ENCODE measurements around the gene IQCN. TPM values are rescaled to one million over a fixed set of nuclear protein-coding genes. Genes with fewer than 3 reads are reported as not detected.

The IQCN gene
- total RNA-seq (63.6 and 67.7 TPM in 2 replicates), polyA plus RNA-seq (52.0 and 106 TPM in 2 replicates), polyA minus RNA-seq (57.3 and 144 TPM in 2 replicates)
- total RNA-seq (2013): 5.5 TPM

- Mint-ChIP-seq H3K9me3 (ENCODE audit: insufficient read depth) (no peaks in the 10 kb centered on the region), H3K27ac (no peak within 1 kb of the TSS), H3K4me3 (no peak within 1 kb of the TSS), H3K4me1 (peaks cover 34% of the 10 kb centered on the region), H3K27me3 (no peaks in the 10 kb centered on the region)
- Histone ChIP-seq H3K4me1 (ENCODE audit: control insufficient read depth in 2 of 2, insufficient read depth in 2 of 2, low read length in 2 of 2) (peaks cover 10 to 31% of the 10 kb centered on the region in 2 donors), H3K4me3 (ENCODE audit: control extremely low read depth in 1 of 5, extremely low read depth in 1 of 5, insufficient read depth in 1 of 5, low read depth in 2 of 5, low read length in 4 of 5) (no peak within 1 kb of the TSS), H2AFZ (ENCODE audit: insufficient read depth, low read depth, low read length, poor library complexity, severe bottlenecking) (no peak within 1 kb of the TSS), H3K4me2 (replicated peaks; ENCODE audit: low read depth, low read length, poor library complexity, severe bottlenecking) (peak within 1 kb of the TSS; percentile 3), H3K9ac (ENCODE audit: low read length) (no peak within 1 kb of the TSS), H4K20me1 (ENCODE audit: control insufficient read depth, insufficient read depth, low read length, poor library complexity, severe bottlenecking) (peaks cover 94% of the 10 kb centered on the region), H3K36me3 (replicated peaks in 1 of 2; ENCODE audit: control extremely low read depth in 1 of 2, control insufficient read depth in 1 of 2, extremely low read depth in 1 of 2, insufficient read depth in 2 of 2, low read length in 1 of 2) (peaks cover 0 to 39% of the 10 kb centered on the region in 2 experiments), H3K79me2 (ENCODE audit: control insufficient read depth, insufficient read depth, low read length) (peaks cover 84% of the 10 kb centered on the region), H3K27me3 (replicated peaks in 1 of 4; ENCODE audit: control extremely low read depth in 1 of 4, control insufficient read depth in 3 of 4, insufficient read depth in 4 of 4, low read length in 3 of 4) (no peaks in the 10 kb centered on the region), H3K9me3 (ENCODE audit: control extremely low read depth in 1 of 3, control insufficient read depth in 2 of 3, insufficient read depth in 1 of 3, low read length in 2 of 3) (peaks cover 0 to 3% (median 0%) of the 10 kb centered on the region in 3 donors), H3K27ac (ENCODE audit: low read length in 2 of 2) (no peak within 1 kb of the TSS)
- 94% methylated on average over 3 of the region's 9 CpGs for WGBS (ENCODE audit: insufficient coverage)
- ATAC-seq (ENCODE audit: low read depth): no peak
- POLR2A ChIA-PET: interaction anchor here (0.9 to 1.5 kb wide), 3 partner anchors 22 to 57 kb away, joined by 3 to 5 read pairs (median 4); no protein-coding TSS in a partner anchor
- TF ChIP-seq EZH2 (IDR thresholded peaks at IDR 0.05; ENCODE audit: borderline replicate concordance, insufficient read depth, low read depth, low read length, poor library complexity, severe bottlenecking) (no peak), CTCF (IDR thresholded peaks at IDR 0.05) (no peak)
- CTCF ChIA-PET: interaction anchor here (0.9 to 1.4 kb wide), 4 partner anchors 14 to 66 kb away, joined by 3 to 4 read pairs (median 3); no protein-coding TSS in a partner anchor
- intact Hi-C loops (cut with micrococcal nuclease): no loop called here
- peak; percentile 72 for DNase-seq
Observed at GRCh38 chr19:18274219-18274780, at the start of gene IQCN. IQCN (minus strand) TSS chr19:18274452; CDS start chr19:18269478, 4,974 bp downstream.
